ENCODE measurements around the gene WASL.

DNA sequence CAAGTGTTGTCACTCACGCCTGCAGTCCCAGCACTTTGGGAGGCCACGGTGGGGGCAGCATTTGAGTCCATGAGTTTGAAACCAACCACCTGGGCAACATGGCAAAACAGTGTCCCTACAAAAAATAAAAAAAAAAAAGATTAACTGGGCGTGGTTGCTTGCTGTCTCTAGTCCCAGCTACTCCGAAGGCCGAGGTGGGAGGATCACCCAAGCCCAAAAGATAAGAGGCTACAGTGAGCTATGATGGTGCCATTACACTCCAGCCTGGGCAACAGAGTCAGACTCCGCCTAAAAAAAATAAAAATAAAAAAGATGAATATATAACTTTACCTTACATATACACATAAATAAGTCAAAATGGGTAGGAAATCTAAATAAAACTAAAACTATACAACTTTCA lies 95.6 kb downstream of the WASL start:
- TF ChIP-seq POLR2A (IDR thresholded peaks at IDR 0.05; ENCODE audit: low read depth) (no peak), POLR2AphosphoS5 (IDR thresholded peaks at IDR 0.05) (no peak)
